EL (cell line): ENCODE measurements around the gene FUOM.

Experiments
- DNase-seq: peaks from one replicate; pipeline ENCODE4 v3.0.0-alpha.2; 2016

The FUOM gene

GRCh38 chr10:133349577-133350011, 8.2 kb downstream of the FUOM start:
- no peak for DNase-seq

DNA sequence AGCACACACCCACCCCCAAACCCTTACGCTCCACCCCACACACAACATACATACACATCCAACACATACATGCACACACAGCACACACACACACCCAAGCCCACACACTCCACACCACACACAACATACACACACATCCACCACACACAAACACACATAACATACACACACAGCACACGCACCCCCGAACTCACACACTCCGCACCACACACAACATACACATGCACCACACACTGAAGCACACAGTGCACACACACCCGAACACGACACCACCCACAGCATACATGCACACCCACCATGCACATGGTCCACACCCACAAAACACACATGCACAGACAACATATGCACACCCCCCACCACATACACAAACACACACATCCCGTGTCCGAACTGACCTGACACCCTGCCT, 8.7 kb downstream of the FUOM start:
- DNase-seq: no peak

DNA sequence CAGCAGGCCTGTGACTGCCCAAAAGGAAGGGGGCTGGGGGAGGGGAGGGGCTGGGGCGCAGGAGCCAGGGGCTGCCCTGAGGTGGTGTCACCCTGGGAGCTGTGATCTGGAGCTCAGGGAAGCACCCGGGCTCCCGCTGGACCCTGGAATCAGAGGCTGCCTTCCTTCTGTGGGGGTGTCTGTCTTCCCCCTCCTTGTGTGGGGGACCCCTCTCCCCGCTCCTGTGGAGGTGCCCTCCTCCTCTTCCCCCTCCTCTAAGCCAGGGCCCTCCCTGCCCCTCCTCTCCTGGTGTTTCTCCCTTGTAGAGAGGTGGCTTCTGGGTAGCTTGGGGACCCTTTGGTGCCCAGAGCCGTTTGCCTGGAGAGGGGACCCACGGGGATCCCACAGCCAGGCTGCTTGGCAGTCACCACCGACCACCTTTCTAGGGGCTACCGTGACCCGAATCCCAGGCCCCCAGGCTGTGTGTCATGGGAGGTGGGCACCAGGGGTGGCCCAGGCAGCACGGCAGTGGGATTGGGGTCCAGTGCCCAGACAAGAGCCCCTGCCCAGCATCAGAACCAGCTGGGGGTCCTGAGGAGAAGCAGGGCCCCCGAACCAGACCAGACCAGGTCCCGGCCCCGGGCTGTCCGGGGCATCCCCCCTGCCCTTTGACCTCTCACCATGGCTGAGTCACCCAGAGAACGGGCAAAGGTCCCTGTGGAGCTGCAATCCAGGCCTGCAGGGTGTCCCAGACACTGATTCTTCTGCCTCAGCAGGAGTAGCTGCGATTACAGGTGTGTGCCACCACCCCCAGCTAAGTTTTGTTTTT, 9.9 kb downstream of the FUOM start:
- no peak for DNase-seq

DNA sequence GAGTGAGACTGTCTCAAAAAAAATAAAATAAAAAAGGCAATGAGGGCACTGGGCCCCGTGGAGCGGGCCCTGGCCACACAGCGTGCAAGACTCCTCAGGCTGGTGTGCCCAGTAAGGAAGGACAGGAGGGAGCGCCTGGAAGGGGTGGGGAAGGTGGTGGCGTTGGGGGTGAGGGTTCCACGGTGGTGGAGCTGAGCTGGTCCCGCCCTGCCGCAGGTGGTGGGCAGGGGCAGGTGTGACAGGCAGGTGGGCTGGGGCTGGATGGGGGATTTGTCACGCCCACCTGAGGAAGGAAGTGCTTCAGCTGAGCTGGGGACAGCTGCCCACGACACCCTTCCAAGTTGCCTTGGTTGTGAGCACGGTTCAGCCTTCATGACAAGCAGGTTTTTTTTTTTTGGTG, 11.4 kb downstream of the FUOM start:
- DNase-seq: no peak

- DNase-seq: no peak
These were observed 13.6 kb downstream of the FUOM start for GRCh38 chr10:133344236-133344635.

DNA sequence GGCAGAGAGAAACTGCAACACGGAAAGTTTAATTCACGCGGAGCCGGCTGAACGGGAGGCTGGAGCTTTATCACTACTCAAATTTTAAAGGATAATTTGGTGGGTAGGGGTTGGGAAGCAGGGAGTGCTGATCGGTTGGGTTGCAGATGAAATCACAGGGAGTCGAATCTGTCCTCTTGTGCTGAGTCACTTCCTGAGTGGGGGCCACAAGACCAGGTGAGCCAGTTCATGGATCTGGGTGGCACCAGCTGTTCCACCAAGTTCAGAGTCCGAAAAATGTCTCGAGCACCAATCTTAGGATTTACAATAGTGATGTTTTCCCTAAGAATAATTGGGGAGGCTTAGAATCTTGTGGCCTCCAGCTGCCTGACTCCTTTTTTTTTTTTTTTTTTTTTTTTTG, 14.3 kb downstream of the FUOM start:
- DNase-seq: no peak

GRCh38 chr10:133342942-133343341, 14.9 kb downstream of the FUOM start:
- DNase-seq: no peak

GRCh38 chr10:133341983-133342382, 15.8 kb downstream of the FUOM start:
- DNase-seq: no peak

DNA sequence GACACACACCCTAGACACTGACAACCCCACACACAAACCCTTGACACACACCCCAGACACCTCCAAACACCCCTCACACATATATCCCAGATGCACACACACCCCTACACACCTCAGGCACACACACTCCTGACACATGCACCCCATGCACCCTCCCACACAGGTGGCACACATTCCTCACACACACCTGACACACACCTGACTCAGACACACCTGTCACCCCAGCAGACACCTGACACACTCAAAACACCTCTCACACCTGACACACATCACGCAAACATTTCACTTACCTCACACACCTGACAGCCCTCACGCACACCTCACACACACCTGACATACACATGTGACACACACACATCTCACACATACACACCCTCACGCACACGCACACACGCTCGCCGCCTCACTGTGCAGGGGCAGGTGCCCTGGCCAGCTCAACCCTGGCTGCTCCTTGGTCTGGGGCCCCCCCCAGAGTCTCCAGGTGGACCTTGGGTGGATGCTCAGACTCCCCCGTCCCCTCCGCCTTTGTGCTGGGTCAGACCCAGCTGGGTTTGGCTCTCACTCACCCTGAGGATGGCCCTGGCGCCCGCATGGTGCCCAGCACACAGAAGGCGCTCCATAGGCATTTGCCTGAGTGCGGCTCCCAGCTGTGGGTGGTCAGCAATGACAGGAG, 18.0 kb downstream of the FUOM start:
- DNase-seq: no peak

- no peak for DNase-seq
These were observed 19.4 kb downstream of the FUOM start for GRCh38 chr10:133338080-133339071.

- no peak for DNase-seq
These were observed 20.5 kb downstream of the FUOM start for GRCh38 chr10:133337370-133337725.

DNA sequence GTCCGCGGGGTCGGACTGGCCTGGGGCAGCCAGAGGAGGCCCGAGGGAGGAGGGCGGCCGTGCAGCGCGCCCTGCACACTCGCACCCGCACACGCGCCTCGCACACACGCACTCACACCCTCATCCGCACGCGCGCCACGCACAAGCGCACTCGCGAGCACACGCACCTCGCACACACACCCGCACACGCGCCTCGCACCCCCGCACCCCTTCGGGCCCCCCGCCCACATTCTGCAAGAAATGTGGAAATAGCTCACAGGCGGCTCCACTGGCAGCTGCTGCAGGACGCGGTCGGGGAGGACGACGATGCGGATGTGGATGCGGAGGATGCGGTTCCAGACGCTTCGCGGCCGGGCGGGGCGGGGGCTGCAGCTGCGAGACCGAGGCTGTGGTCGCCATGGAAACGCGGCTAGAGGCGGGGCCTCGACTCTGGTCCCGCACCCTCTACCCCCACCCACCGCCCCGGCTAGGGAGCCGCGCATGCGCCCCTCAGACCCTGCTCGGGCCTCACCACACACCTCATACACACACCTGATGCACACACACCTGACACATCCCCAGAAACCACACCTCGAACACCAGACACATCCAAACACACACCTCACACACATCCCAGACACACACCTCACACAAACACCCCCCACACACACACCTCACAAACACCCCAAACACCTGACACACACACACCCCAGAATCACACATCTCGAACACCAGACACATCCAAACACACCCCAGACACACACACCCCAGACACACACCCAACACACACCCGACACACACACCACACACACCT, 21.0 kb downstream of the FUOM start, which contains the start of gene CALY:
Gene CALY (minus strand): TSS at position 320 of the 793 bp plus-strand sequence. CDS start 7,907 bp downstream, outside the sequence.
- DNase-seq: no peak

DNA sequence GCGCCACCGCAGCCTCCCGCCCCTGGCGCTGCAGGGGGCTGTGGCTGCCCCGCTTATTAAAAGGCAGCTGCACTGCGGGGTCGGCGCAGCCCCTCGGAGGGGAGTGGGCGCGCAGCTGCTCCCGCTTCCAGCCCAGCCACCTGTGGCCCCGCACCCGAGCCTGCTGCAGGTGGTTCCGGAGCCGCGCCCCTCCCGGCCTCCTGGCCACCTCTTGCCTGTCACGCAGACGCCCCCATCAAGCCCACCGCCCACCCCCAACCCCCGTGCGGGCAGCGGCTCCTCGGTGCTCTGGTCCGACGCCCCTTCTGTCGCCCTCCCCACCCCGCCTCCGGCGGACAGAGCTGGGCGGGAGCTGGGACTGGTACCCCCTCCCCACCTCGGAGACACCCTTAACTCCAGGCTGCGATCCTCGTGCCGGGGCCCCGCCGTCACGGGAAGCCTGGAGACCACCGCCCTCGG, 21.7 kb downstream of the FUOM start:
- no peak for DNase-seq

DNA sequence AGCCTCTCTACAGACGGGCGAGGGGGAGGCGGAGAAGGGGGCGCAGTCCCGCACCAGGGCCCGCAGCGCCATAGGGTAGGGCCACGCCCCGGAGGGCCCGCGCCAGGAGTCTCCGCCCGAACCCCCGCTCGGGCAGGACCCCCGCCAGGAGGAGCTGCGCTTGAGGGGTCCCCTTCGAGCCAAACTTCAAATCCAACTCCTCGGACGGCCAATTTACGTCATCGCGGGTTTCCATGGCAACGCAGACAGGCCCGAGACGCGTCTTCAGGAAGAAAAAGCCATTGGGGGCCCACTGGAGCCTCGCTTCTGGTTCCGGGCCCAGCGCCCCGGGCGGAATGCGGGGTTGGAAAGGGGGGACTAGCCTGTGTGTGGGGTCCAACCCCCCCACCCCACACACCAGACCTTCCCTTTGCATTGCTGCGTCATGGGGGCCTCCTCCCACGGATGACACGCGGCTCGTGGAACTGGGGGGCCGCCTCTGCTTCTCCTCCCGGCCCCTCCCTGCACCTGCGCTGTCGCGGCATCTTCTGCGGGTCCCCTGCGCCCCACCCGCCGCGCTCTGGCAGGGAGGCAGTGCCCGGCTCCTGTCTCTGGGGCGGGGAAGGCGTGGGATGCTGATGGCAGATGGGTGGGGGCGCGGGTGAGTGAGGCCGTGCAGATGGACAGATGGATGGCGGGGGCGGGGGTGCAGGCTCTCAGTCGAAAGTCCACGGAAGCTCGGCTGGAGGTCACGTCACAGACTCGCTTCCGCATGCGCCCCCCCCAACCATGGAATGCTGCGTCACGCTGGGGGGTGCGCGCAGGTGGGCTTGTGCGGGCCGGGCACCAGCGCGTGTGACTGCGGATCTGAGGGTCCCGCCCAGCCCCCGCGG, 22.3 kb downstream of the FUOM start:
- peak; percentile 51 for DNase-seq

GRCh38 chr10:133334503-133335245, 23.1 kb downstream of the FUOM start:
- DNase-seq: no peak

- no peak for DNase-seq
These were observed 24.7 kb downstream of the FUOM start for GRCh38 chr10:133332936-133333699.

DNA sequence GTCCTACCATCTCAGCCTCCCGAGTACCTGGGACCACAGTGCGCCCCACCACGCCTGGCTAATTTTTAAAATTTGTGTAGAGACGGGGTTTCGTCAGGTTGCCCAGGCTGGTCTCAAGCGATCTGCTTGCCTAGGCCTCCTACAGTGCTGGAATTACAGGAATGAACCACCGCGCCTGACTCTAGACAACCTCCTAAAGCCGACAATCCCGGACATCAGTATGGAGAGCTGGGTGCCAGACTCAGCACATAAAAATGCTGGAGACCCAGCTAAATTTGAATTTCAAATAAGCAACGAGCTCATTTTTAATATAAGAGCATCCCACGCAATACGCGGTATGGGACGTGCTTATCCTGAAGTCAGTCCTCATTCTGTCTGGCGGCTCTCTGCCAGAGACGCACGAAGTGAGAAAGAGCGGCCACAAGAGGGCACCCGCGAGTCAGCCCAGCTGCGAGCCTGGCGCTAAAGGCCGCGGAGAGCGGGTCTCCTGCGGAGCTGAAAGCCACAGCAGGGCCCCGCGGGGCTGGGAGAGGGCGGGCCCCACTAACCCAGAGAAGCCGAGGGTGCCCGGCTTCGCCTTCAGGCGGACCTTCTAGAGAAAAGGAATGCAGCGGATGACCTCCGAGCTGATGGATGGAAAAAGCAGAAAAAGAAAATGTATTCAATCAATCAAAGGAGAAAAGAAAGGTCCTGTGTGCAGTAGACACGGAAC, 28.2 kb downstream of the FUOM start:
- DNase-seq: peak; percentile 86

- no peak for DNase-seq
These were observed 29.2 kb downstream of the FUOM start for GRCh38 chr10:133328358-133329343.
